Measurements from ENCODE around the gene ABCA4. TPM values are rescaled to one million over a fixed set of nuclear protein-coding genes. Genes with fewer than 3 reads are reported as not detected.
A peak's percentile ranks its signal among the peaks of the same experiment; 100 is the strongest.

Gene ABCA4
- total RNA-seq, 1 experiment from 2014 or later = 1.5 TPM

- in situ Hi-C loops (cut with HindIII; ENCODE audit: low pct_unique_long_range_greater_than_20kb, low sequenced_read_pairs) (no loop called here), intact Hi-C loops (cut with micrococcal nuclease; ENCODE audit: unreplicated experiment) (no loop called here)
- Histone ChIP-seq H3K36me3 (ENCODE audit: control insufficient read depth, insufficient read depth, low read length) (no peaks in the 10 kb centered on the region), H3K4me3 (ENCODE audit: low read depth in 2 of 2, low read length in 2 of 2) (no peak overlapping the region), H3K9me3 (ENCODE audit: control insufficient read depth, insufficient read depth, low read depth, low read length) (no peaks in the 10 kb centered on the region), H3K4me1 (ENCODE audit: control insufficient read depth, insufficient read depth, low read length) (no peaks in the 10 kb centered on the region; the same call in 1 of the 2 replicates), H3K27me3 (ENCODE audit: control insufficient read depth, insufficient read depth, low read length) (no peaks in the 10 kb centered on the region), H3K27ac (ENCODE audit: low read length) (peak overlapping the region; percentile 34; the same call in 1 of the 2 replicates)
- ATAC-seq = no peak
- no TSS peak for BruUV-seq (replicated peaks)
- POLR2A ChIA-PET = interaction anchor here (0.6 kb wide), 1 partner anchor 27 kb away, joined by 7 read pairs; no protein-coding TSS in a partner anchor
- CTCF ChIA-PET = no interaction called here
- no peak for DNase-seq (ENCODE audit: low read depth, low spot score)
- no peak for TF ChIP-seq TCF7L2 (IDR thresholded peaks at IDR 0.05; ENCODE audit: low read depth, low read length)
Measured at GRCh38 chr1:94032637-94033036, 88.3 kb downstream of the ABCA4 start.

- ATAC-seq (no peak), DNase-seq (ENCODE audit: low read depth, low spot score) (no peak)
- Histone ChIP-seq H3K4me3 (ENCODE audit: low read depth in 2 of 2, low read length in 2 of 2) (no peak overlapping the region), H3K36me3 (ENCODE audit: control insufficient read depth, insufficient read depth, low read length) (no peaks in the 10 kb centered on the region), H3K27ac (ENCODE audit: low read length) (no peak overlapping the region), H3K4me1 (ENCODE audit: control insufficient read depth, insufficient read depth, low read length) (no peaks in the 10 kb centered on the region; the same call in 1 of the 2 replicates), H3K27me3 (ENCODE audit: control insufficient read depth, insufficient read depth, low read length) (no peaks in the 10 kb centered on the region), H3K9me3 (ENCODE audit: control insufficient read depth, insufficient read depth, low read depth, low read length) (no peaks in the 10 kb centered on the region)
- BruUV-seq (replicated peaks) = no TSS peak
- CTCF ChIA-PET = no interaction called here
- in situ Hi-C loops (cut with HindIII; ENCODE audit: low pct_unique_long_range_greater_than_20kb, low sequenced_read_pairs) = no loop called here
- POLR2A ChIA-PET = no interaction called here
- TF ChIP-seq POLR2AphosphoS5 (IDR thresholded peaks at IDR 0.05; ENCODE audit: low read depth, low read length) (no peak), CTCF (IDR thresholded peaks at IDR 0.05) (no peak), SIN3A (IDR thresholded peaks at IDR 0.05; ENCODE audit: borderline replicate concordance, insufficient read depth, low read depth, low read length) (no peak), REST (IDR thresholded peaks at IDR 0.05; ENCODE audit: insufficient read depth in 1 of 2, low read depth in 2 of 2, low read length in 1 of 2) (no peak), TCF7L2 (IDR thresholded peaks at IDR 0.05; ENCODE audit: low read depth, low read length) (no peak)
- intact Hi-C loops (cut with micrococcal nuclease; ENCODE audit: unreplicated experiment) = no loop called here
Measured at GRCh38 chr1:94031591-94031990, 89.4 kb downstream of the ABCA4 start.

- Histone ChIP-seq H3K9me3 (ENCODE audit: control insufficient read depth, insufficient read depth, low read depth, low read length) (no peaks in the 10 kb centered on the region), H3K4me1 (ENCODE audit: control insufficient read depth, insufficient read depth, low read length) (peaks cover 3% of the 10 kb centered on the region), H3K27ac (ENCODE audit: low read length) (no peak overlapping the region), H3K27me3 (ENCODE audit: control insufficient read depth, insufficient read depth, low read length) (no peaks in the 10 kb centered on the region), H3K4me3 (ENCODE audit: low read depth in 2 of 2, low read length in 2 of 2) (no peak overlapping the region), H3K36me3 (ENCODE audit: control insufficient read depth, insufficient read depth, low read length) (no peaks in the 10 kb centered on the region)
- no peak for TF ChIP-seq POLR2AphosphoS5 (IDR thresholded peaks at IDR 0.05; ENCODE audit: low read depth, low read length)
- 0 out of 2 replicates have a peak, but pooled peaks have one; percentile 36 for TF ChIP-seq TCF7L2 (IDR thresholded peaks at IDR 0.05; ENCODE audit: low read depth, low read length)
- ChIA-PET CTCF (no interaction called here), POLR2A (no interaction called here)
- BruUV-seq (replicated peaks) = no TSS peak
- DNase-seq (ENCODE audit: low read depth, low spot score) = no peak
- in situ Hi-C loops (cut with HindIII; ENCODE audit: low pct_unique_long_range_greater_than_20kb, low sequenced_read_pairs) = no loop called here
- intact Hi-C loops (cut with micrococcal nuclease; ENCODE audit: unreplicated experiment) = no loop called here
- ATAC-seq = no peak
Measured at GRCh38 chr1:94031154-94031553, 89.8 kb downstream of the ABCA4 start.

Data from Panc1 (cell line).